SHP77 treated with DMSO at 0.1 percent for 48 hours (cell line): Measurements from ENCODE around the gene NYNRIN.
A peak's percentile ranks its signal among the peaks of the same experiment; 100 is the strongest.

Experiments
- DNase-seq: peaks from one replicate; lab custom pipeline; 2025; lab: John Stamatoyannopoulos, UW

NYNRIN gene

GRCh38 chr14:24415421-24416253 is 16.8 kb downstream of the NYNRIN start:
- no peak for DNase-seq

- no peak for DNase-seq
Observed at GRCh38 chr14:24416254-24416931, 17.6 kb downstream of the NYNRIN start.

GRCh38 chr14:24416932-24417619 is 18.3 kb downstream of the NYNRIN start:
- DNase-seq = no peak

GRCh38 chr14:24417832-24418491 is 19.2 kb downstream of the NYNRIN start:
- no peak for DNase-seq

GRCh38 chr14:24418492-24418873 is 19.7 kb downstream of the NYNRIN start:
- no peak for DNase-seq

- no peak for DNase-seq
Observed at GRCh38 chr14:24422261-24422660, 23.5 kb downstream of the NYNRIN start.

- DNase-seq = no peak
Observed at GRCh38 chr14:24422694-24423601, 24.1 kb downstream of the NYNRIN start.

GRCh38 chr14:24425704-24426103 is 26.9 kb downstream of the NYNRIN start:
- no peak for DNase-seq

- no peak for DNase-seq
Observed at GRCh38 chr14:24426150-24426911, 27.5 kb downstream of the NYNRIN start.

GRCh38 chr14:24426912-24427536 is 28.2 kb downstream of the NYNRIN start:
- no peak for DNase-seq

- DNase-seq = no peak
Observed at GRCh38 chr14:24427537-24428508, 29.0 kb downstream of the NYNRIN start.

- no peak for DNase-seq
Observed at GRCh38 chr14:24428628-24429394, 30.0 kb downstream of the NYNRIN start.

- DNase-seq = peak; percentile 67
Observed at GRCh38 chr14:24429395-24430142, 30.8 kb downstream of the NYNRIN start, which contains the start of the genes CBLN3 and KHNYN. Gene CBLN3 (minus strand): TSS chr14:24429668. CDS start chr14:24429054, 614 bp downstream. Gene KHNYN (plus strand): TSS chr14:24429954. CDS start chr14:24430731, 777 bp downstream.

- peak; percentile 22 for DNase-seq
Observed at GRCh38 chr14:24430143-24430681, 31.4 kb downstream of the NYNRIN start.

GRCh38 chr14:24430682-24431568 is 32.1 kb downstream of the NYNRIN start:
- no peak for DNase-seq
